ENCODE measurements around the gene IRF9. TPM values are rescaled to one million over a fixed set of nuclear protein-coding genes. Genes with fewer than 3 reads are reported as not detected.

IRF9 gene
- total and polyA plus RNA-seq, 2 of the 4 experiments (the other 2 are of a cell fraction) = 25.6 to 34.6 TPM

DNA sequence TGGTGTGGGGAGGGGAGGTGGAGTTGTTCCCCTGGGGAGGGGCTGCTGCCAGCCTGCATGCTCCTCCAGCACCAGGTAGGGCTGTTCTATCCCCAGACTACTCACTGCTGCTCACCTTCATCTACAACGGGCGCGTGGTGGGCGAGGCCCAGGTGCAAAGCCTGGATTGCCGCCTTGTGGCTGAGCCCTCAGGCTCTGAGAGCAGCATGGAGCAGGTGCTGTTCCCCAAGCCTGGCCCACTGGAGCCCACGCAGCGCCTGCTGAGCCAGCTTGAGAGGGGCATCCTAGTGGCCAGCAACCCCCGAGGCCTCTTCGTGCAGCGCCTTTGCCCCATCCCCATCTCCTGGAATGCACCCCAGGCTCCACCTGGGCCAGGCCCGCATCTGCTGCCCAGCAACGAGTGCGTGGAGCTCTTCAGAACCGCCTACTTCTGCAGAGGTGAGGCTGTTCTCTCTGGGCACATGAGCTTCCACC, 3.5 kb downstream of the IRF9 start:
- ChIA-PET CTCF (no interaction called here), POLR2A (ENCODE audit: unreplicated experiment) (no interaction called here)
- H3K27ac ChIP-seq (ENCODE audit: insufficient read depth, low read length) = no peak overlapping the region
- no peak overlapping the region for H3K18ac ChIP-seq (ENCODE audit: low read depth, low read length)
- H3K4me1 ChIP-seq (ENCODE audit: control insufficient read depth, insufficient read depth, low read length) = peaks cover 7% of the 10 kb centered on the region
- no peaks in the 10 kb centered on the region for H4K20me1 ChIP-seq (ENCODE audit: insufficient read depth, low read length)
- 100% methylated on average over 4 of the region's 14 CpGs; no CpG with 5 or more reads in 1 of the 2 experiments for WGBS, 2 experiments (ENCODE audit: extremely low coverage in 2 of 2, insufficient read length in 1 of 2)
- H2AK9ac ChIP-seq (replicated peaks; ENCODE audit: low read depth, low read length, poor library complexity) = peak overlapping the region; percentile 28
- peaks cover 60% of the 10 kb centered on the region for H3K36me3 ChIP-seq (ENCODE audit: control insufficient read depth, insufficient read depth, low read length)
- dilution Hi-C loops (cut with HindIII; ENCODE audit: low sequenced_read_pairs, unreplicated experiment) = no loop called here
- ATAC-seq (ENCODE audit: low read depth) (no peak), DNase-seq (no peak)
- H3K14ac ChIP-seq (replicated peaks; ENCODE audit: low read depth, low read length) = no peak overlapping the region
- no peak overlapping the region for H2AFZ ChIP-seq (replicated peaks; ENCODE audit: low read length, poor library complexity)
- no peak overlapping the region for H4K8ac ChIP-seq (ENCODE audit: low read depth in 2 of 2, low read length in 2 of 2)
- no peak overlapping the region for H2AK5ac ChIP-seq (ENCODE audit: low read depth, low read length)
- peaks cover 9% of the 10 kb centered on the region for H3K9me1 ChIP-seq (ENCODE audit: insufficient read depth, low read length)
- H2BK20ac ChIP-seq (ENCODE audit: low read depth, low read length) = no peak overlapping the region
- H3K9ac ChIP-seq (ENCODE audit: low read depth, low read length) = no peak overlapping the region
- no peaks in the 10 kb centered on the region for H3K27me3 ChIP-seq (ENCODE audit: control insufficient read depth, insufficient read depth, low read length)
- no TSS peak for BruUV-seq (replicated peaks)
- no peak overlapping the region for H3K4ac ChIP-seq (ENCODE audit: low read depth, low read length)
- no peak overlapping the region for H4K91ac ChIP-seq (ENCODE audit: insufficient read depth, low read depth, low read length)
- TF ChIP-seq RFX5 (IDR thresholded peaks at IDR 0.05; ENCODE audit: low read depth, low read length) (no peak), POLR2A (IDR thresholded peaks at IDR 0.05; ENCODE audit: low read depth, low read length) (no peak), RAD21 (IDR thresholded peaks at IDR 0.05; ENCODE audit: low read length) (no peak), MAZ (IDR thresholded peaks at IDR 0.05; ENCODE audit: borderline replicate concordance, low read depth, low read length) (no peak), SMC3 (IDR thresholded peaks at IDR 0.05; ENCODE audit: low read depth, low read length) (no peak), NFE2L2 (IDR thresholded peaks at IDR 0.05; ENCODE audit: low read depth, low read length) (no peak), MXI1 (IDR thresholded peaks at IDR 0.05; ENCODE audit: borderline replicate concordance, low read depth, low read length) (no peak), MAFK (IDR thresholded peaks at IDR 0.05; ENCODE audit: low read depth, low read length) (no peak), FOS (IDR thresholded peaks at IDR 0.05; ENCODE audit: low read depth, low read length) (no peak), RCOR1 (IDR thresholded peaks at IDR 0.05; ENCODE audit: insufficient replicate concordance, low read length) (no peak), CTCF (conservative IDR thresholded peaks at IDR 0.05; ENCODE audit: low read depth, low read length) (no peak), CHD1 (IDR thresholded peaks at IDR 0.05; ENCODE audit: low read depth, low read length) (no peak), BHLHE40 (IDR thresholded peaks at IDR 0.05; ENCODE audit: low read depth, low read length) (no peak), CEBPB (IDR thresholded peaks at IDR 0.05; ENCODE audit: low read depth, low read length) (no peak), USF2 (IDR thresholded peaks at IDR 0.05; ENCODE audit: low read depth, low read length) (no peak)
- TF ChIP-seq, protein P1, sequence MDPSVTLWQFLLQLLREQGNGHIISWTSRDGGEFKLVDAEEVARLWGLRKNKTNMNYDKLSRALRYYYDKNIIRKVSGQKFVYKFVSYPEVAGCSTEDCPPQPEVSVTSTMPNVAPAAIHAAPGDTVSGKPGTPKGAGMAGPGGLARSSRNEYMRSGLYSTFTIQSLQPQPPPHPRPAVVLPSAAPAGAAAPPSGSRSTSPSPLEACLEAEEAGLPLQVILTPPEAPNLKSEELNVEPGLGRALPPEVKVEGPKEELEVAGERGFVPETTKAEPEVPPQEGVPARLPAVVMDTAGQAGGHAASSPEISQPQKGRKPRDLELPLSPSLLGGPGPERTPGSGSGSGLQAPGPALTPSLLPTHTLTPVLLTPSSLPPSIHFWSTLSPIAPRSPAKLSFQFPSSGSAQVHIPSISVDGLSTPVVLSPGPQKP (IDR thresholded peaks at IDR 0.05; ENCODE audit: borderline replicate concordance, low read depth, low read length) = no peak
- no peak overlapping the region for H2BK15ac ChIP-seq (ENCODE audit: low read depth, low read length)
- no peak overlapping the region for H3K56ac ChIP-seq (ENCODE audit: extremely low read depth, insufficient read depth, low read length)
- H3K23ac ChIP-seq (ENCODE audit: low read depth, low read length) = no peak overlapping the region
- H3K4me2 ChIP-seq (ENCODE audit: low read depth, low read length) = no peak overlapping the region
- intact Hi-C loops (cut with micrococcal nuclease) = no loop called here
- no peak overlapping the region for H3K4me3 ChIP-seq (ENCODE audit: insufficient read depth, low read depth, low read length)
- H2BK5ac ChIP-seq (ENCODE audit: low read depth, low read length, poor library complexity, severe bottlenecking) = no peak overlapping the region
- in situ Hi-C loops (cut with MboI; ENCODE audit: low sequenced_read_pairs) = no loop called here
- H3K79me1 ChIP-seq (ENCODE audit: low read depth in 1 of 2, low read length in 2 of 2) = peaks cover 12 to 40% of the 10 kb centered on the region in 2 experiments; a peak in 3 of 4 replicates
- H3K9me3 ChIP-seq (ENCODE audit: control insufficient read depth, insufficient read depth, low read length) = no peaks in the 10 kb centered on the region
- no peak overlapping the region for H4K5ac ChIP-seq (ENCODE audit: low read depth, low read length)
- no peak overlapping the region for H2BK120ac ChIP-seq (ENCODE audit: low read depth, low read length)

Data from IMR-90 (cell line).